ENCODE measurements around the gene TMED10.

The TMED10 gene

DNA sequence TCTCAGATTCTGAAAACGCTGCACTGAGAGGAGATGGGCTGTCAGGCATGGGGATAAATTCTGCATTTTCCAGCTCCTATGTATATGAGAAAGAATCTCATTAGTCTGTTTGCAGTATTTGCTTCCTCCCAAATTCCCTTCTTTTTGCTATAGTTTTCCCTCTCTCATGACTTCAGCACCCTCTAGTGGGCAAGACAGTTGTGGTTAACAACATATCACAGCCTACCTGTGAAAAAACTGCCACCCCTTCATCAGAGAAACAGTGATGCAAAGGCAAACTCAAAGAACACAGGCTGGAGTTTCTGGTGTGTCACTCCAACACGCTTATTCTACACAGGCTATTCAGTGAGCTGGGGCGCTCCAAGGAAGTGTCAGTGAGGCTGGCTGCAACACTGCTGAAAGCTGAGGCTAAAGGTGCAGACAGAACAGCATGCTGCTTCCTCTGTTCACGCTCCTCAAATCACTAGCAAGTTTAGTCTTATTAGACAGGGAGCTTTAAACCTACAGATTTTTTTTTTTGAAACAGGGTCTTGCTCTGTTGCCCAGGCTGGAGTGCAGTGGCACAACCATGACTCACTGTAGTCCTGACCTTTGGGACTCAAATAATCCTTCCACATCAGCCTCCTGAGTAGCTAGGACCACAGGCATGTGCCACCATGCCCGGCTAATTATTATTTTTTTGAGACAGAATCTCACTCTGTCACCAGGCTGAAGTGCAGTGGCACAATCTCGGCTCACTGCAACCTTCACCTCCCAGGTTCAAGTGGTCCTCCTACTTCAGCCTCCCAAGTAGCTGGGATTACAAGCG is 87.6 kb downstream of the TMED10 start:
- DNase-seq (ENCODE audit: insufficient read length, low spot score): peak; percentile 19
- peak; percentile 61 for FAIRE-seq
- no peak for TF ChIP-seq POLR2A (IDR thresholded peaks at IDR 0.05; ENCODE audit: low read depth, low read length)

DNA sequence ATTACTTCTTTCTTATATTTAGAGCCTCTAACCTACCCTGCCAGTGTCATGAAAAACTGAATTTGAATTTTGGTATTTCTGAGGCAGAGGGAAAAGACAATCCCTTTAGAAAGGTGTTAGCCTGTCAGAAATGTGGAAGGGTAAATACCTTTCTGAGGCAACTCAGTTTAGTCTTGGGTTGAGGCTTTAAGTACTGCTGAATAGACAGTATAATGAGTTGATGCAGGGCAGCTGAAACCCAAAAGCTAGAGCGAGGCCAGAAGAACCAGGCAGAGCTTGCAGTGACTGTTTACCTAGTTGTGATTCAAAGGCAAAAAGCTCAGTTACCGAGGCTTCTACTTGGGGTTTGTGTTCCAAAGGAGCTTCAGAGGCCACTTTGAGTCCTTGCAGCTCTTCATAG is 88.3 kb downstream of the TMED10 start:
- no peak for TF ChIP-seq POLR2A (IDR thresholded peaks at IDR 0.05; ENCODE audit: low read depth, low read length)
- FAIRE-seq (no peak), DNase-seq (ENCODE audit: insufficient read length, low spot score) (no peak)

DNA sequence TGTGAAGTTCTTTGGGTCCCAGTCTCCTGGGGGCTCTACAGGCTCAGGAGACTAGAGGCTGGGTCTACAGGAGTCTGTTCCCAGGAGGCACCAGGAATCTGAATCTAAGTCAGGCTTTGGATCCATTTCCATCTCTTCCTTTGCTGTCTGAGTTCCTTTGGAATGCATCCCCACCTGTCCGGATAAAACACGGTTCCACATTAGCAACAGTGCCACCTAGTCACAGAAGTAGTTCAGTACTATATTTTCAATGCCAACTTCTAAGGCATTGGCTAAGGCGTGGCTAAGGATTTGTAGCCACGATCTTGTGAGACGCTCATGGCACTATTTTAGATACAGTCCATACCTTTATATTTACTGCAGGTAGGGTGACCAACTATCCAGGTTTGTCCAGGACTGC is 91.9 kb downstream of the TMED10 start:
- TF ChIP-seq POLR2A (IDR thresholded peaks at IDR 0.05; ENCODE audit: low read depth, low read length): no peak
- FAIRE-seq (no peak), DNase-seq (ENCODE audit: insufficient read length, low spot score) (no peak)

DNA sequence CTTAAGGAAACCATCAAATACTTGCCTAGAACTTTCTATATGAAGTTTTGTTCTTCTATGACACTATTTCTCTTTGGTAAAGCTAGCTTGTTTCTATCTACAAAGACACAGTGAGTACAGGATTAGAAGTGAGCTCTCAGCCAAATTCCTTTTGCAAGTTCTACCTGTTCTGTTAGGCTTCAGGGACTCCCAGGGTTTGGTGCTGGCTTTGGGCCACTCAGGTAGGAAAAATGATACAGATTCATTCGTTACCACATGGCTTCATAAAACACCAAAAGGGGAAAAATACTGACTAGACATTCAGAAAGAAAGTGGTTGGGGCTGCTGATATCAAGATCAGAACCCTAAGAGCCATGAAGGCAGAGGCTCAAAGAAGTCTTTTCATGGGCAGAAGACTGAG is 93.1 kb downstream of the TMED10 start:
- DNase-seq (ENCODE audit: insufficient read length, low spot score) (no peak), FAIRE-seq (no peak)
- TF ChIP-seq POLR2A (IDR thresholded peaks at IDR 0.05; ENCODE audit: low read depth, low read length): no peak

DNA sequence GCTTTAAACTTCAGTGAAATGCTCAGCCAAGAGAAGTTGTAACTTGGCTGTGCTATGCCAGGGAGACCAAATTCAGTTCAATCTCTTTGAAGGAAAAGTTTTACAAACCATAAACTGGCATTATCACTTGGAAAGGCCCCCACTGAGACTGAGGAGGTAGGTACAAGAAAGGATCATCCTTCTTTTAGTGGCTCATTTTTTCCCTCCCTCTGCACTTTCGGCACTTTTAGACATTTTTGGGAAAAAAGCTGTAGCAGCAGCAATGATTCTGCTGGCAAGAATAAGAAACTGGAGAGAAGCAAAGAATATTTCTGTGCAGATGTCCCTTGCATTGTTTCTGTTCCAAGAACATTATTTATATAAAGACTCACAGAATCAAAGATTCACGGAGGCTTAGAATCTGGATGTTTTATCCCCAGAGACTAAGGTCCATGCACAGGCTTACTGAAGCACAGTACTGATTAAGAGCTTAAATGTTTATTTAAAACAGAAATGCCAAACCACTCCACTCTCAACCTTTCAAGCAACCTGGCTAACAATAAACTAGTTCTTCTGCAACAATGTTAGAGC is 94.7 kb downstream of the TMED10 start:
- no peak for FAIRE-seq
- no peak for TF ChIP-seq POLR2A (IDR thresholded peaks at IDR 0.05; ENCODE audit: low read depth, low read length)
- DNase-seq (ENCODE audit: insufficient read length, low spot score): no peak

Measured in H54 (cell line).